Measurements from ENCODE around the gene ZBTB16.

Gene ZBTB16

GRCh38 chr11:114243461-114244372 is 184.2 kb downstream of the ZBTB16 start:
- no peak overlapping the region for H3K4me3 ChIP-seq (ENCODE audit: low read depth, low read length)
- TF ChIP-seq CTCF (IDR thresholded peaks at IDR 0.05; ENCODE audit: low read depth, low read length), result no peak
- DNase-seq, result no peak
- no peaks in the 10 kb centered on the region for H3K27me3 ChIP-seq (ENCODE audit: insufficient read depth, low read depth, severe bottlenecking)
- H3K36me3 ChIP-seq, result no peaks in the 10 kb centered on the region
- no peak overlapping the region for H3K27ac ChIP-seq
- no peaks in the 10 kb centered on the region for H3K9me3 ChIP-seq (ENCODE audit: severe bottlenecking)

- Histone ChIP-seq H3K9me3 (ENCODE audit: severe bottlenecking) (no peaks in the 10 kb centered on the region), H3K36me3 (no peaks in the 10 kb centered on the region), H3K4me3 (ENCODE audit: low read depth, low read length) (no peak overlapping the region), H3K27me3 (ENCODE audit: insufficient read depth, low read depth, severe bottlenecking) (no peaks in the 10 kb centered on the region), H3K27ac (no peak overlapping the region)
- DNase-seq, result no peak
- no peak for TF ChIP-seq CTCF (IDR thresholded peaks at IDR 0.05; ENCODE audit: low read depth, low read length)
Measured at GRCh38 chr11:114244726-114245394, 185.3 kb downstream of the ZBTB16 start.

GRCh38 chr11:114246321-114247069 is 187.0 kb downstream of the ZBTB16 start:
- no peaks in the 10 kb centered on the region for H3K36me3 ChIP-seq
- H3K4me3 ChIP-seq (ENCODE audit: low read depth, low read length), result no peak overlapping the region
- DNase-seq, result no peak
- no peaks in the 10 kb centered on the region for H3K9me3 ChIP-seq (ENCODE audit: severe bottlenecking)
- no peak for TF ChIP-seq CTCF (IDR thresholded peaks at IDR 0.05; ENCODE audit: low read depth, low read length)
- no peaks in the 10 kb centered on the region for H3K27me3 ChIP-seq (ENCODE audit: insufficient read depth, low read depth, severe bottlenecking)
- H3K27ac ChIP-seq, result no peak overlapping the region

GRCh38 chr11:114247070-114247789 is 187.7 kb downstream of the ZBTB16 start:
- no peaks in the 10 kb centered on the region for H3K9me3 ChIP-seq (ENCODE audit: severe bottlenecking)
- no peak for TF ChIP-seq CTCF (IDR thresholded peaks at IDR 0.05; ENCODE audit: low read depth, low read length)
- DNase-seq, result no peak
- H3K27me3 ChIP-seq (ENCODE audit: insufficient read depth, low read depth, severe bottlenecking), result no peaks in the 10 kb centered on the region
- H3K4me3 ChIP-seq (ENCODE audit: low read depth, low read length), result no peak overlapping the region
- no peaks in the 10 kb centered on the region for H3K36me3 ChIP-seq
- H3K27ac ChIP-seq, result no peak overlapping the region

- no peaks in the 10 kb centered on the region for H3K27me3 ChIP-seq (ENCODE audit: insufficient read depth, low read depth, severe bottlenecking)
- H3K27ac ChIP-seq, result no peak overlapping the region
- no peaks in the 10 kb centered on the region for H3K36me3 ChIP-seq
- no peak for TF ChIP-seq CTCF (IDR thresholded peaks at IDR 0.05; ENCODE audit: low read depth, low read length)
- DNase-seq, result no peak
- no peaks in the 10 kb centered on the region for H3K9me3 ChIP-seq (ENCODE audit: severe bottlenecking)
- no peak overlapping the region for H3K4me3 ChIP-seq (ENCODE audit: low read depth, low read length)
Measured at GRCh38 chr11:114250180-114250579, 190.7 kb downstream of the ZBTB16 start.

All from WERI-Rb-1 (cell line).